Adipose tissue (tissue), 3 donors: Measurements from ENCODE around the gene PHF12. TPM values are rescaled to one million over a fixed set of nuclear protein-coding genes. Genes with fewer than 3 reads are reported as not detected.
"Not testable (repeated sequence)": the region's sequence is repeated elsewhere in the genome, so short reads cannot be mapped to it uniquely, and the experiment has no call there.

Experiments
- H3K27ac ChIP-seq: one replicate; pipeline ENCODE4 v1.5.1; 2013; ENCODE audit warnings: low read depth, low read length
- WGBS, 3 donors: extraction: QIAGEN DNeasy Blood & Tissue Kit; methylation state at CpG; one replicate each; pipeline ENCODE4 v1.1.7; 2013; 5-methylcytosine and 5-hydroxymethylcytosine counted together
- polyA plus RNA-seq, 3 donors: library from polyadenylated mRNA; stranded (reverse); fragments of 200-250 nt; gene quantifications; one replicate each; pipeline ENCODE4 v1.2.3, GENCODE V29; 2013
- donor health status: healthy with polysubstance abuse.
- donor health status: Bipolar disorder and iron deficiency.
- donor health status: healthy.

Gene PHF12
- polyA plus RNA-seq, 3 donors = 13.5 to 17.2 (median 14.0) TPM

GRCh38 chr17:28897769-28898526, 53.4 kb downstream of the PHF12 start:
- WGBS, 3 donors = 22 to 26% (median 22%) methylated on average over 16 to 23 of the region's 23 CpGs
- H3K27ac ChIP-seq = peak overlapping the region; percentile 92

DNA sequence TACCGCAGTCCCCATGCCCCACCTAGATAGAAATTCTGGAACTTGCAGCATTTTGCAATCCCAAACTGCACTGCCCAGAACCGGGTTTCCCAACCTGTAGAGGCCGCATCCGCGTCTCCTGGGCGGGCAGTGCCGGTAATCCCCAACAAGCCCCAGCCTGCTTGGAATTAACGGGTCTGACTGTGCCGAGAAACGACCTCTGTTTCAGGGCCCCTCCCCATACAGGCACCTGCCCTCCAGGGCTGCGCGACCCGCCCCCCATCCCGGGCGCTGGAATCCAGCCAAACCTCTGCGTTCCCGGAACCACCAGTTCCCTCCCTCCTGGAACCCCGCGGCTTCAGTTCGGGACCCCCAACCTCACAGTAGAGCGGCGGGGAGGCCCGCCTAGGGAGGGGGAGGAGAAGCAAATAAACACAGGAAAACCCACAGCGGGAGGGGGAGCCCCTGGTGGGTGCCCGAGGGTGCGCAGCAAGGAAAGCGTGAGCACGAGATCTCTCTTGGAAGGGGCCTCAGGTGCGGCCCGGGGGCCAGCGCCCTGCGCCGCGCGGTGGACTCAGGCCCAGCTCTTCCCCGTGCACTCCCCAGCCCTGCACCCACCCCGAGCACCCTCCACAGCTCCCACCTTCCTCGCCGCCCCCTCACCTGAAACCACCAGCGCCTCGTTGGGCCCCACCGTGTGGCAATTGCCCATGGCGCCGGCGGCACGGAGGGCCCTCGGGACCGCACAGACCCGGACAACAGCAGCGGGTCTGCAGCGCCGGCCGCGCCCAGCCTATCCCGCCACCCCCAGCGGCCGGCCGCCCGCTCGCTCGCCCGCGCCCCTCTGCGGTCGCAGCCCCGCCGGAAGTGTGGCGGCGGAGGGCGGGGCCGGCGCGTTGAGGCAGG, 54.2 kb downstream of the PHF12 start, which contains the start of gene FLOT2:
Gene FLOT2, minus strand, starts transcription at position 850 of the 885 bp plus-strand sequence. Its CDS starts 159 bp downstream, at position 691.
- peak within 1 kb of the TSS; percentile 92 for H3K27ac ChIP-seq
- 0 to 1% (median 0%) methylated on average over 55 to 73 of the region's 73 CpGs for WGBS, 3 donors

- 8 to 18% (median 9%) methylated on average over 5 of the region's 5 CpGs for WGBS, 3 donors
Measured at GRCh38 chr17:28896491-28896883, 54.8 kb downstream of the PHF12 start.

GRCh38 chr17:28895794-28896447, 55.4 kb downstream of the PHF12 start:
- peak overlapping the region; percentile 92 for H3K27ac ChIP-seq
- WGBS, 3 donors = 50 to 65% (median 57%) methylated on average over 3 of the region's 3 CpGs

More at GRCh38 chr17:28896491-28896883, 54.8 kb downstream of the PHF12 start:
- H3K27ac ChIP-seq = peak overlapping the region; percentile 92

DNA sequence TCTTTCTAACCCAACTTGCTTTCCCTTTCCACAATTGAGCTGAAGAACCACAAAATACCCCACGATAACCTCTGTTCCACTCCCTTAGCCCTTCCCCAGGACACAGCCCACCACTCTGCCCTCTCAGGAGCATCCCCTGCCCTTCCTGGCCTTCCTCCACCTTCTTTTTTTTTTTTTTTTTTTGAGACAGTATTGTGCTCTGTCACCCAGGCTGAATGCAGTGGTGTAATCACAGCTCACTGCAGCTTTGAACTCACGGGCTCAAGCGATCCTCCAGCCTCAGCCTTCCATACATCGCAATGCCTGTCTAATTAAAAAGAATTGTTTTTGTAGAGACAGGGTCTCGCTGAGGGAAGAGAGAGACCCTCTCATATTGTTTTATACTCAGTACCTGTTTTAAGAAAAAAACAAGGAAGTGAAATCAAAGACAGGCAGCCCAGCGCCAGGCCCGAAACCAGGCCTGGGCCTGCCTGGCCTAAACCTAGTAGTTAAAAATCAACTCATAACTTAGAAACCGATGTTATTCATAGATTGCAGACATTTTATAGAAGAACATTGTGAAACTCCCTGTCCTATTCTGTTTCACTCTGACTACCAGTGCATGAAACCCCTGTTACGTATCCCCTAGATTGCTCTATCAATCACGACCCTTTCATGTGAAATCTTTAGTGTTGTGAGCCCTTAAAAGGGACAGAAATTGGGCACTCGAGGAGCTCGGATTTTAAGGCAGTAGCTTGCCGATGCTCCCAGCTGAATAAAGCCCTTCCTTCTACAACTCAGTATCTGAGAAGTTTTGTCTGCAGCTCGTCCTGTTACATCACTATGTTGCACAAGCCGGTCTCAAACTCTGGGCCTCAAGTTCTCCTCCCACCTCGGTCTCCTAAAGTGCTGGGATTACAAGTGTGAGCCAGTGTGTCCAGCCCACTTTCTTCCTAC, 57.8 kb downstream of the PHF12 start:
- 48 to 75% (median 61%) methylated on average over 16 of the region's 16 CpGs for WGBS, 3 donors
- H3K27ac ChIP-seq = not testable (repeated sequence)

DNA sequence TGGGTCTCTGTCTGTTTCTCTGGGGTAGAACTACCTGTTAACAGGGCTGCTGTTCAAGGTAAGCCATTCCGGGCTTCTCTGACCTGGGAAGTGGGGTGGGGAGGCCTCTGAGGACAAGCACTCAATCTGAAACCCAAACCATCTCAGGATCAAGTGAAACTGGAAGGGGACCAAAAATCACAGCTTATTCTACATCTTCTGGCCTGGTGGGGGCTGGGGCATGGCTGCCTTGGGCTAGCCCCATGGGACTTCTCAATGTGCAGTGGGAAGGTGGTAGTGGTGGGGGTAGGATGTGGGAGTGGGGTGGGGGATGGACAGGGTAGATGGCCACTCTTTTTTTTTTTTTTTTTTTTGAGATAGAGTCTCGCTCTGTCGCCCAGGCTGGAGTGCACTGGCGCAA, 59.3 kb downstream of the PHF12 start:
- WGBS, 3 donors = 88 to 91% (median 89%) methylated on average over 1 to 4 of the region's 4 CpGs

GRCh38 chr17:28891201-28891600, 60.1 kb downstream of the PHF12 start:
- 88 to 95% (median 90%) methylated on average over 1 of the region's 1 CpG for WGBS, 3 donors
- H3K27ac ChIP-seq = no peak overlapping the region

More for the DNA sequence above, 59.3 kb downstream of the PHF12 start:
- no peak overlapping the region for H3K27ac ChIP-seq

- 57 to 90% (median 66%) methylated on average over 5 of the region's 5 CpGs for WGBS, 3 donors
Measured at GRCh38 chr17:28889996-28890395, 61.3 kb downstream of the PHF12 start.

DNA sequence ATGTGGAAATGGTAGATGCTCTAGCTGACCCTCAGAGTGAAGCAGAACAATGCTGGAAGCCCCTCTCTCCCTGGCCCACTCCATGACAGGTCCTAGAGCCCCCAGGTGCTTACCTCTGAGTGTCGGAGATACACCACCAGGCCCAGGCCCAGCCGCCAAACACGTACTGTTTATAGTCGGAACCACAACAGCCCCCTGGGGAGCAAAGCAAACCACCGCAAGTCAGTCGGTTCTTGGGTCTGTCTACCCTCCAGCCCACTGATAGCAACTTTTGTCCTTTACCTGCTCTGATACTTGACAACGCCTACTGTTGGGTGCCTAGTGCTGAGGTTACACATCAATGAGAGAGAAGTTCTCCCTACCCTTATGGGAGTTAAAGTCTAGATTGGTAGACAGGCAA, 62.5 kb downstream of the PHF12 start:
- no peak overlapping the region for H3K27ac ChIP-seq
- 92 to 93% (median 93%) methylated on average over 7 of the region's 7 CpGs for WGBS, 3 donors

More at GRCh38 chr17:28889996-28890395, 61.3 kb downstream of the PHF12 start:
- no peak overlapping the region for H3K27ac ChIP-seq

GRCh38 chr17:28887871-28888471, 63.3 kb downstream of the PHF12 start:
- 87 to 91% (median 87%) methylated on average over 12 of the region's 12 CpGs for WGBS, 3 donors
- no peak overlapping the region for H3K27ac ChIP-seq

DNA sequence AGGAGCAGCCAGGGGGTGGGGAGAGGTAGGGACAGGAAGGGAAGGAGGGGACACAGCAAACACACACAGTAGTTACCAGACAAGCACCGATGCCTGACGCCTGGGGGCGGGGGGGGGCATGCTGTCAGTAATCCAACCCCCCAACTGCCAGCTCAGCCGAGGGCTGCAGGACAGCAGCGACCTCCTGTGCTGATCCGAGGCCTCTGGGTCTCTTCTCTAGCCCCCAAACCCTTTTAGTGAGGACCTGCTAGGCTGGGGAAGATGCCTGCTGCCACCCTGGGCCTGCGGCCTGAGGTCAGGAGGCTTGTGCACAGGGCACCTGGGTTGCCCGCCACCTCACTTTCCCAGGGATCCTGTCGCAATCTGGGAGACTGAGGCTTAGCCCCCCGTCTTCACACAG, 65.4 kb downstream of the PHF12 start:
- no peak overlapping the region for H3K27ac ChIP-seq
- 84 to 87% (median 86%) methylated on average over 10 of the region's 10 CpGs for WGBS, 3 donors

DNA sequence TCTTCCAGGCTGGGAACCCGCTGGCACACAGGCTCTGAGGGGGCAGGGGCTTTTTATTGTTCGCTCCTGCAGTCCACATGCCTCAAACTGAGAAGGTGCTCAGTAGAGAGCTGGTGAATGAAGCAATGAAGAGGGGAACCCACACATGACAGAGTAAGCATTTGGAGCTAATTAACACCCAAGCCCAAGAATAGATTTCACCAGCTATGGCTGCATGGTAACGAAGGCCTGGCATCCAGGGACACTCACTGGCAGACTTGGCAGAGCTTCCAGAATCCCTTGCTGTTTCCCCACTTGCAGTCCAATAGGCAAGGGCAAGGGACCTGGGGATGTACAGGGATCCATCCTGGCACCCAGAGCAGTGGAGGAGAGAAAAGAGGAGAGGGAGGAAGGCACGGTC, 66.0 kb downstream of the PHF12 start:
- H3K27ac ChIP-seq = no peak overlapping the region
- 94 to 98% (median 95%) methylated on average over 4 of the region's 4 CpGs for WGBS, 3 donors

DNA sequence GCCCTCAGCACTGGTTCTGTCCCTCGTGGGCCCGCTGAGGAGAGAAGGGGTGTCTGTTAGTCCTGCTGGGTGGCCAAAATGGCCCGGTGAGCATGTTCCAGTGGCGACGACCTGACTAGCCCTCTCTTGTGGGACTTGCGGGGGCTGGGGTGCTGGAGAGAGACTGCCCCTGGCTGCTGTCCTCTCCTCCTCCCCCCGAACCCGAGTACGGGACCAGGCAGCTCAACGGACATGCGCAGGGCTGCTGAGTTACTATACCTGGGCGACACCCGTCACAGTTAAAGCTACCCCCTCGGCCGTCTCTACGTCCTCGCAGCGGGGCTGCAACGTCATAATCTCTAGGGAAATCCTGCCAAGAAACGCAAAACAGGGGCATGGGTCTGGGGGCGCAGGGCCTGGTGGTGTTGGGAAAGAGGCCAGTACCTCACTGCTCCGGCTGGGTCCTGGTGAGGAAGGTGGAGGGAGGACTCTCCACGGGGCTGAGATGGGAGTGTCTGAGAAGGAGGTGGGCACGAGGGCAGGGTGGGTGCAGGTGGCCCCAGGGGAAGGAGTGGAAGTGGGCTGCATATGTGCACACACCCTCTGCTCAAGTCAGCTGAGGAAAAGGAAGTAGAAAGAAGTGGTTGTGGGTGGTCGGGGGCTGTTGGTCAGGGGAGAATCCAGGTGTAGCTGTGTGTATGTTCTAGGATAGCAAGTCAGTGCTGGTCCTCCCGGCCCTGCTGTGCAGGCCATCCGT, 67.2 kb downstream of the PHF12 start:
- H3K27ac ChIP-seq = no peak overlapping the region
- 90 to 92% (median 92%) methylated on average over 27 of the region's 27 CpGs for WGBS, 3 donors

GRCh38 chr17:28882154-28882895, 69.0 kb downstream of the PHF12 start:
- H3K27ac ChIP-seq = no peak overlapping the region
- WGBS, 3 donors = 88 to 94% (median 92%) methylated on average over 18 of the region's 18 CpGs

DNA sequence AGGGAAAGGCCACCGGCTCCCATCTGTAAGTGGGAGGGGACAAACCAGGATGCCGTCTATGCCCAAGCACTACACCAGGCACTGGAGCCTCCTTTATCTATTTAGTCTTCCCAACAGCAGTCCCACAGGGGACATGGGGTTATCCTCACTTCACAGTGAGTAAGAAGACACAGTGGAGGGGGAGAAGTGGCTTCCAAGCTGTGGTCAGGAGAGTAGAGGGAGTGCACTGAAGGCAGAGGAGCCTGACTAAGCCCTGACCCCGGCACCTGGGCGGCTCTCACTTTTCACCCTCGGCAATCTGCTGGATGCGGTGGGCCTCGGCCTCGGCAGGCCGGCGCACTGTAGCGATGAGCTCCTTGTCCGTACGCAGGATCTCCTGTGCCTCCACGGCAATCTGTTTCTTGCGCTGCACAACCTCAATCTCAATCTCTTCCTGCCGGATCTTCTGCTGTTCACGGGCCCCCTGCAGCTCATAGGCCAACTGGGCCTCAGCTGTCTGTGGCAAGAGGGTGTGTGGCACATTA, 69.7 kb downstream of the PHF12 start:
- 94 to 97% (median 97%) methylated on average over 16 to 17 of the region's 17 CpGs for WGBS, 3 donors
- no peak overlapping the region for H3K27ac ChIP-seq

DNA sequence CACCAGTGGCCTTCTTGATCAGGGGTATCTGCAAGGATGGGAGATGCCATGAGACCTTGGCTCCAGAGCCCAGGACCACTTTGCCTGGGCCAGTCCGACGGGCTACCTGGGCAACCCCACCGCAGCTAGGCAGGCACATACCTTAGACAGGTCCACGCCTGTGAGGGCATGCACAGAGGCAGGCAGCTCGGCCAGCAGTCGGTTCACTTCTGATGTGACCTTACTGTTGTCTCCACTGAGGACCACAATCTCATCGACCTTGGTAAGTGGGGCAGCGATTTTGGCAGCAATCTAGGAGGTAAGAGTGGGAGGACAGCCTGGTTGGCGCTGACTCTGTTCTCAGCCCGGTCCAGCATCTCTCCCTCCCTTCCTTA, 70.8 kb downstream of the PHF12 start:
- no peak overlapping the region for H3K27ac ChIP-seq
- WGBS, 3 donors = 87 to 90% (median 87%) methylated on average over 10 of the region's 10 CpGs
